HUES6 (cell line): ENCODE data around the gene TBC1D10B.
"Not testable (repeated sequence)": the region's sequence is repeated elsewhere in the genome, so short reads cannot be mapped to it uniquely, and the experiment has no call there.

Source experiments
- H3K27ac ChIP-seq: 2 replicates; pipeline ENCODE4 v1.7.0; 2013; ENCODE audit warnings: low read depth, mild to moderate bottlenecking, low read length, inconsistent platforms
- H3K27me3 ChIP-seq: 2 replicates; pipeline ENCODE4 v1.6.1; 2013; ENCODE audit warnings: low read length; ENCODE audit not compliant: control insufficient read depth, insufficient read depth
- H3K36me3 ChIP-seq: 2 replicates; pipeline ENCODE4 v1.6.1; 2013; ENCODE audit warnings: low read length; ENCODE audit not compliant: control insufficient read depth, insufficient read depth
- H3K4me1 ChIP-seq: 2 replicates; pipeline ENCODE4 v1.6.1; 2013; ENCODE audit warnings: low read length; ENCODE audit not compliant: control insufficient read depth, insufficient read depth
- H3K4me3 ChIP-seq: 2 replicates; pipeline ENCODE4 v1.5.1; 2013; ENCODE audit warnings: low read depth, low read length
- H3K9ac ChIP-seq: one replicate; pipeline ENCODE4 v1.6.1; 2013; ENCODE audit warnings: mild to moderate bottlenecking, low read length
- H3K9me3 ChIP-seq: 2 replicates; pipeline ENCODE4 v1.6.1; 2013; ENCODE audit warnings: low read depth, low read length; ENCODE audit not compliant: control insufficient read depth, insufficient read depth

TBC1D10B gene

DNA sequence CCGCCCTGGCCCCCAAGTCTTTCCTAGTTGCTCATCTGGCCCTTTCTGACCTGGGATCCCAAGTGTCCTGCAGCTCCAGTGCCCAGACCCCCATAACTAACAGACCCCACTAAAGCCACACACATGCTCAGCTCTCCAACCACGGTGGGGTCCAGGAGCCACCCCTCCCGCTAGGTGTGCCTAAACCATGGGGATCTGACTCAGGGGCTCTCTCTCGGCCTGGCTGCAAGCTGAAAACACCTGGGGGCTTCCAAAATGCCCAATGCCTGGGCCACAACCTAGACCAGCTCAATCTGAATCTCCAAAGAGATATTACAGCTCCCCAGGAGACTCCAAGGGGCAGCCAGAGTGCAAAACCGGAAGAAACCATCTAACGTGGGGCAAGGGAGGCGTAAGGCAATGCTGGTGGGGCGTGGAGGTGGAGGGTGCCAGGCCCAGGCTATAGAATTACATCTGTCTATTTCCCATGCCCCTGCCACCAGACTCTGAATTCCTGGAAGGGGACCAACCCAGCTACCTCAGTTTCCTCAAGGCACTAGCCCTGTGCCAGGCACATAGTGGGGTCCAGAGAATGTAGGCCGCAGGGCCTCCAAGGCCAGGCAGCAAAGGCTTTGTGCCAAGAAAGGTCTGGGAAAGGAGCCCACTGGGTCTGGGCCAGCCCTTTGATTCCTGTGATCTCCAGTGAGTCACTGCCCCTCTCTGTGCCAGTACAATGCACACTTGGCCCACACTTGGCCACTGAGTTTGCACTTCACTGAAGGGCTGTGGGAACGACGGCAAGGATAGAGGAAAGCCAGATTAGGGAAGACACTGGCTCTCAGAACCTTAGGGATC is 18.5 kb downstream of the TBC1D10B start:
- no peak overlapping the region for H3K4me3 ChIP-seq
- peaks cover 43% of the 10 kb centered on the region for H3K36me3 ChIP-seq
- H3K9me3 ChIP-seq = no peaks in the 10 kb centered on the region
- no peak overlapping the region for H3K9ac ChIP-seq
- H3K27ac ChIP-seq = no peak overlapping the region
- peaks cover 12% of the 10 kb centered on the region for H3K4me1 ChIP-seq
- H3K27me3 ChIP-seq = no peaks in the 10 kb centered on the region

DNA sequence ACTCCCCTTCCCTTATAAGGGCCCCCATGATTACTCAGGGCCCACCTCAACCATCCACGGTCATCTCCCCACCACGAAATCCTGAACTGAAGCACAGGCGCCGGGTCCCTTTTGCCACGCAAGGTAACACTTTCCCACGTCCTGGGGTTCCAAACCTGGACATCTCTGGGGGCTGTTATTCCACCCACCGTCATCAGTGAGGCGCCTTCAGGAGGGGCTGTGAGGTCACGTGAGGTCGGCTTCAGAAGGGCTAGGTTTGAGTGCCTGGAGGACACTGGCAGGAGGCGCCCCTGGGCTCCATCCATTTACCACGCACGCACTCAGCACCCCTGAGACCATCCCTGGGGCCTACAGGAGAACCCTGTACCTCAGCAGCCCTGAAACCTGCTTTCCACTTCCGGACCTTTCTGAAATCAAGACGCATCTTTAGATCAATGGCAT is 19.3 kb downstream of the TBC1D10B start:
- peaks cover 43% of the 10 kb centered on the region for H3K36me3 ChIP-seq
- no peaks in the 10 kb centered on the region for H3K27me3 ChIP-seq
- no peak overlapping the region for H3K27ac ChIP-seq
- no peak overlapping the region for H3K4me3 ChIP-seq
- peaks cover 7% of the 10 kb centered on the region for H3K4me1 ChIP-seq
- no peak overlapping the region for H3K9ac ChIP-seq
- no peaks in the 10 kb centered on the region for H3K9me3 ChIP-seq

DNA sequence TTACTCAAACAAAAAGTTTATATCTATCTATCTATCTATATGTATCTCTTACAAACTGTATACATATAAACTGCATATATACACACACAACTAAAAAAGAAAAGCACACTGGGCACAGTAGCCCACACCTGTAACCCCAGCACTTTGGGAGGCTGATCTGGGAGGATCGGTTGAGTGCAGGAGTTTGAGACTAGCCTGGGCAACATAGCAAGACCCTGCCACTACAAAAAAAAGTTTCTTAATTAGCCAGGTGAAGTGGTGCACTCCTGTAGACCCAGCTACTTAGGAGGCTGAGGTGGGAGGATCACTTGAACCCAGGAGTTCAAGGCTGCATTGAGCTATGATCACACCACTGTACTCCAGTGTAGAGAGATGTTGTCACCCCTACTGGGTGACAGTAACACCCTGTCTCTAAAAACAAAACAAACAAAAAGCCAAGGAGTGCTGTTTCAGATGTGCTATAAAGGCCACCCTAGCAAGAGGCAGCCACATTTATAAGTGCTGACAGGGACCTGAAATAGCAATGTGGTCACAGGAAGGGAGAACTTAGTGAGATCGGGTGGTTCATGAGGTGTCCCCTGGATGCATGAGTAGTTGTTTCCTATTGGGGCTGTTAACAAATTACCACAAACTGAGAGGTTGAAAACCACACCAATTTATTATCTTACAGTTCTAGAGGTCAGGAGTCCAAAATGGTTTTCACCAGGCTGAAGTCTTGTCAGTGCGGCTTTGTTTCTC is 20.0 kb downstream of the TBC1D10B start:
- no peak overlapping the region for H3K27ac ChIP-seq
- H3K27me3 ChIP-seq = no peaks in the 10 kb centered on the region
- no peak overlapping the region for H3K9ac ChIP-seq
- H3K4me3 ChIP-seq = no peak overlapping the region
- H3K4me1 ChIP-seq = peaks cover 4% of the 10 kb centered on the region
- H3K36me3 ChIP-seq = peaks cover 43% of the 10 kb centered on the region
- no peaks in the 10 kb centered on the region for H3K9me3 ChIP-seq

DNA sequence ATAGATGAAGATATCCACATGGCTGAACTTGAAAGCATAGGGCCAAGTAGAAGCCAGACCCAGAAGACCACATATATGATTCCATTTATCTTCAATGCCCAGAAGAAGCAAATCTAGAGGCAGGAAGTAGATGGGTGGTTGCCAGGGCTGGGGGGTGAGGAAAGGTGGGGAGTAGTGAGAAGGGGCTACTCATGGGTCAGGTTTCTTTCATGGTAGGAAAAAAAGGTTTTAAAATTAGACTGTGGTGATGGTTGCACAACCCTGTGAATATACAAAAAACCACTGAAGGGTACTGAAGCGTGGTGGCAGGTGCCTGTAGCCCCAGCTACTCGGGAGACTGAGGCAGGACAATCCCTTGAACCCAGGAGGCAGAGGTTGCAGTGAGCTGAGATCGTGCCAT is 20.6 kb downstream of the TBC1D10B start:
- Histone ChIP-seq H3K9me3 (no peaks in the 10 kb centered on the region), H3K4me1 (peaks cover 4% of the 10 kb centered on the region), H3K27ac (no peak overlapping the region), H3K36me3 (peaks cover 43% of the 10 kb centered on the region), H3K27me3 (no peaks in the 10 kb centered on the region), H3K4me3 (no peak overlapping the region), H3K9ac (no peak overlapping the region)

DNA sequence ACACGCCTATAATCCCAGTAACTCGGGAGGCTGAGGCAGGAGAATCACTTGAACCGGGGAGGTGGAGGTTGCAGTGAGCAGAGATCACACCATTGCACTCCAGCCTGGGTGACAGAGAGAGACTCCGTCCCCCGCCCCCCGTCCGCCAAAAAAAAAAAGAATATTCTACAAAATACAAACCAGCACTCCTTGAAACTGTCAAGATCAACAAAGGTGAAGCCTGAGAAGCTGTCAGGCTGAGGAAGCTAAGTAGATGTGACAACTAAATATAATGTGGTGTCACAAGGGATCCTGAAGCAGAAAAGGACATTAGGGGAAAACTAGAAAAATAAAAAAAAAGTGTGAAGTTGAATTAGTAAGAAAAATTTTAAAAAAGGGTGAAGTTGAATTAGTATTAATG is 21.4 kb downstream of the TBC1D10B start:
- peaks cover 43% of the 10 kb centered on the region for H3K36me3 ChIP-seq
- no peaks in the 10 kb centered on the region for H3K27me3 ChIP-seq
- H3K27ac ChIP-seq = no peak overlapping the region
- no peak overlapping the region for H3K4me3 ChIP-seq
- H3K9ac ChIP-seq = no peak overlapping the region
- peaks cover 2% of the 10 kb centered on the region for H3K4me1 ChIP-seq
- no peaks in the 10 kb centered on the region for H3K9me3 ChIP-seq

DNA sequence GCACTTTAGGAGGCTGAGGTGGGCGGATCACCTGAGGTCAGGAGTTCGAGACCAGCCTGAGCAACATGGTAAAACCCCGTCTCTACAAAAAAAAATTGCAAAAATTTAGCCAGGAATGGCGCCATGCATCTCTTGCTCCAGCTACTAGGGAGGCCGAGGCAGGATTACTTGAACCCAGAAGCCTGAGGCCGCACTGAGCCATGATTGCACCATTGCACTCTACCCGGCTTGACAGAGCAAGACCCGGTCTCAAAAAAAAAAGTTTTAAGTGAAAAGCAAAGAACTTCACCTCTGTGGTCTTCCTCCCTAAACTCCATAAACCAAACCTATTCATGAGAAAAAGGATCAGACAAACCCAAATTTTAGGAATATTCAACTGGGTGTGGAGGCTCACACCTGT is 22.2 kb downstream of the TBC1D10B start:
- Histone ChIP-seq H3K4me1 (no peaks in the 10 kb centered on the region), H3K9me3 (no peaks in the 10 kb centered on the region), H3K27ac (no peak overlapping the region), H3K9ac (no peak overlapping the region), H3K4me3 (no peak overlapping the region), H3K36me3 (peaks cover 34% of the 10 kb centered on the region), H3K27me3 (no peaks in the 10 kb centered on the region)

DNA sequence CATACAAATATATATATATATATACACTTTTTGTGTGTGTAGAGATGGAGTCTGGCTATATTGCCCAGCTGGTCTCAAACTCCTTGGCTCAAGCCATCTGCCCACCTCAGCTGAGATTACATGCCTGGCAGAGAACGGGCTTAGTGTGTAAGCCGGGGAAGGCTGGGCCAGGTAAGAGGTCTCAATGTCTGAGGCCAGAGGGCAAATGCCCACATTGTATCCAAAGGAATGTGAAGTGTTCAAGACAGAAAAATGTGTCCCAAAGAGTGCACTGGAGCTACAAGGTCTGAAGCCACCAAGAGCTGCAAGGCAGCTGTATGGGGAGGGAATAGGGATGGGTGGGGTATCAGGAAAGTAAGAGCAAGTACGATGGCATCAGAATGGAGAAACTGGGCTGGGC is 24.0 kb downstream of the TBC1D10B start:
- no peak overlapping the region for H3K4me3 ChIP-seq
- H3K36me3 ChIP-seq = peaks cover 16% of the 10 kb centered on the region
- H3K4me1 ChIP-seq = no peaks in the 10 kb centered on the region
- H3K9ac ChIP-seq = no peak overlapping the region
- no peaks in the 10 kb centered on the region for H3K27me3 ChIP-seq
- H3K9me3 ChIP-seq = no peaks in the 10 kb centered on the region
- H3K27ac ChIP-seq = no peak overlapping the region

DNA sequence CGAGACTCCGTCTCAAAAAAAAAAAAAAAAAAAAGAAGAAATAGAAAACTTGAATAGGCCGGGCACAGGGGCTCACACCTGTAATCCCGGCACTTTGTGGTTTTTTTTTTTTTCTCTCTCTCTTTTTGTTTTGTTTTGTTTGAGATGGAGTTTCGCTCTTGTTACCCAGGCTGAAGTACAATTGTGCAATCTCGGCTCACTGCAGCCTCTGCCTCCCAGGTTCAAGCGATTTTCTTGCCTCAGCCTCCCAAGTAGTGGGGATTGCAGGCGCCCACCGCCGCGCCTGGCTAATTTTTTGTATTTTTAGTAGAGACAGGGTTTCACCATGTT is 26.8 kb downstream of the TBC1D10B start:
- not testable (repeated sequence) for H3K4me1 ChIP-seq, H3K36me3 ChIP-seq, H3K9ac ChIP-seq, H3K4me3 ChIP-seq, H3K27ac ChIP-seq, H3K9me3 ChIP-seq, H3K27me3 ChIP-seq

DNA sequence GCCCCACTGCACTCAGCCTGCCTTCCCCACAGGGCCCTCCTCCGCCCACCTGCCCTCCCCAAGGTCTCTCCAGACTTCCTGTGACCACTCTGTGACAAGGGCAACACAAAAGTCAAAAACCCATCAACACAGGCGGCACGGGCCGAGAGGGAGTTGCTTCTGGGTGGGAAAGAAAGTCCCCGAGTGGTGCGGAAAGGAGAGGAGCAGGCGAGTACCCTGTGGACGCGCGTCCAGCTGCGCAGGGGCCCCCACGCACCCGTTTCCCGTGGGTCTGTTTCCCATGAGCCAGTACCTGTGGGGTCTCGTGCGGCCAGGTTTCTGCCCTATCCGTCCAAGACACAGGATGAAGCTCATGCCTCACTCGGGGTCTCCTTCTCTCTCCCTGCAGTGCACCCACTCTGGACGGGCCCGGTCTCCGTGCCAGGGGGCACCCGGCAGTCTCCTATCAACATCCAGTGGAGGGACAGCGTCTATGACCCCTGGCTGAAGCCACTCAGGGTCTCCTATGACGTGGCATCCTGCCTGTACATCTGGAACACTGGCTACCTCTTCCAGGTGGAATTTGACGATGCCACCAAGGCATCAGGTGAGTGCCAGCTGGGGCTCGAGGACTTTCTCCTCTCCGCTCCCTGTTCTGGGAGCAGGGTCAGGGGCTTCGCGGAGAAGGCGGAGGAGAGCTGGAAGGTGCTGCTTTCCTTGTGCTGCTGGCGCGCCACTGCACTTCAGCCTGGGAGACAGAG is 27.4 kb downstream of the TBC1D10B start:
- Histone ChIP-seq H3K27me3 (no peaks in the 10 kb centered on the region), H3K4me3 (no peak overlapping the region), H3K27ac (no peak overlapping the region), H3K4me1 (no peaks in the 10 kb centered on the region), H3K36me3 (no peaks in the 10 kb centered on the region), H3K9me3 (no peaks in the 10 kb centered on the region), H3K9ac (no peak overlapping the region)

DNA sequence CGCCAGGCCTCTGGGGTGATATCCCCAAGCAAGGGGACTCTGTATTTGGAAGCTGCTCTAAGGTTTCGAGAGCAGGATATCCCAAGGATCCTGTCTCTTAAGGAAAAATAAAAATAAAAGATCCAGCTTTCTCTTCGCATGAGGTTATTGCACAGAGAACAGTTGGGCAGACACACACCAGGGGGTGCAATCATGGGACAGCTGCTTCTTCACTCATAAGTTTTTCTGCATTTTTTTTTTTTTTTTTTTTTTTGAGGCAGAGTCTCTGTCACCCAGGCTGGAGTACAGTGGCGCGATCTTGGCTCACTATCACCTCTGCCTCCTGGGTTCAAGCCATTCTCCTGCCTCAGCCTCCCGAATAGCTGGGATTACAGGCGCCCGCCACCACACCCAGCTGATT is 28.3 kb downstream of the TBC1D10B start:
- not testable (repeated sequence) for H3K9me3 ChIP-seq, H3K4me3 ChIP-seq, H3K9ac ChIP-seq, H3K27me3 ChIP-seq, H3K4me1 ChIP-seq, H3K27ac ChIP-seq, H3K36me3 ChIP-seq

DNA sequence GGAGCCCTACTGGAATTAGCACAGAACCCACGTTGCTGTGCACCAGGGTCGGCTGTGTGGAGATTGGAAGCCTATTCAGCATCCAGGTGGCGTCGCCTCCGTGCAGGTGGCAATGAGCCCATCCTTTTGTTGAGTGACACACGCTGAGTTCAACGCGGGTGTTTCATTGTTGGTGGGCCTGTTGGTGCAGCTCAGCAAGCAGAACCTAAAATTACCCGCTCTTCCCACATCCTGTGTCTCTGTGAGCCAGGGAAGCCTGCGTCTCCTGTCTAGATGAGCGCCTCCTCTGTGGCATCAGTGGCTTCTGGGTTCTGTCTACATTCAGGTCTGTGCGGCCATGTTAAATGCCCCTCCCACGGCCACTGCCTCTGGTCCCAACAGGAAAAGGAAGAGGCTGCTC is 29.7 kb downstream of the TBC1D10B start:
- Histone ChIP-seq H3K36me3 (no peaks in the 10 kb centered on the region), H3K9me3 (no peaks in the 10 kb centered on the region), H3K27me3 (no peaks in the 10 kb centered on the region), H3K4me1 (peaks cover 7% of the 10 kb centered on the region), H3K27ac (no peak overlapping the region), H3K9ac (no peak overlapping the region), H3K4me3 (no peak overlapping the region)
